DOHH2 (cell line): ENCODE data around the gene CDK14.

ENCODE experiments used
- EZH2phosphoT487 ChIP-seq: fragments of 200-600 bp; sonication (generic); IDR thresholded peaks from 2 replicates; pipeline ENCODE4 v1.6.1; 2017; ENCODE audit warnings: borderline replicate concordance, mild to moderate bottlenecking, antibody characterized with exemption, low read length, moderate library complexity, mixed read lengths
- TF ChIP-seq, protein P1 (sequence below): fragments of 200-600 bp; sonication (generic); IDR thresholded peaks from one replicate; pipeline ENCODE4 v1.5.1; 2014; ENCODE audit warnings: antibody characterized with exemption, mild to moderate bottlenecking, low read depth, low read length; ENCODE audit not compliant: poor library complexity, severe bottlenecking

DNA sequence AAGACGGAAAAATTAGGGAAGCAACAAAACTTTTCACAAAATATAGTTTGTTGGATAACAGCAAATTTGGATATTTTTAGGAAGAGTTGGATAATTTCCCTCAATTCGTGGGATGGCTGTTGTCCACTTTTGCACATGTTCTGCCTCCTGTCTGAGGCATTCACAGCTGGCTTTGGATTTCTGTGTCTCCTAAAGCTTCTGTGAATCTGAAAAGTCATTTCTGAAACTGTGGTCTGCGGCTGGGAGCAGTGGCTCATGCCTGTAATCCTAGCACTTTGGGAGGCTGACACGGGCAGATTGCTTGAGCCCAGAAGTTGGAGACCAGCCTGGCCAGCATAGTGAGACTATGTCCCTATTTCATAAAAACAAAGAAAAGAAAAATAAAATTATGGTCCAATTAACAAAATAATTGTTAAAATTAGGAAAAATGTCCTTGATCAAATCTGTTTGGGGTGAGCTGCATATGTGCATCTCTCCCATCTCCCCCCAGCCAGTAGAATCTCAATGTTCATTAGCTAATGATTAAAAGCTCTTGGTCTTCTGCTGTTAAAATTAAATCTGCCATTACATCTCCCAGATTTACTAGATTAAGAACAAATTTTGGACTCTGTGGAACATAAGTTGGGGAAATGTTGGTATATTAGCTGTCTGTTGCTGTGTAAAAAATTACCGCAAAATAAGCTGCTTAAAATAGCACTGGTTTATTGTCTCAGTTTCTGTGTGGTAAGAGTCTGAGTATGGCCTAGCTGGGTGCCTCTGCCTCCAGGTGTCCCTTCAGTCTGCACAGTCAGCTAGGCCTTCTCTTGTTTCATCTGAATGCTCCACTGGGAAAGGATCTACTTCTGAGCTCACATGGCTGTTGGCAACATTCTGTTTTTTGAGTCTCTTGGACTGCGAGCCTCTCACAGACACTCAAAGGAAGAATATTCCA lies 336.1 kb downstream of the CDK14 start:
- TF ChIP-seq, protein P1, sequence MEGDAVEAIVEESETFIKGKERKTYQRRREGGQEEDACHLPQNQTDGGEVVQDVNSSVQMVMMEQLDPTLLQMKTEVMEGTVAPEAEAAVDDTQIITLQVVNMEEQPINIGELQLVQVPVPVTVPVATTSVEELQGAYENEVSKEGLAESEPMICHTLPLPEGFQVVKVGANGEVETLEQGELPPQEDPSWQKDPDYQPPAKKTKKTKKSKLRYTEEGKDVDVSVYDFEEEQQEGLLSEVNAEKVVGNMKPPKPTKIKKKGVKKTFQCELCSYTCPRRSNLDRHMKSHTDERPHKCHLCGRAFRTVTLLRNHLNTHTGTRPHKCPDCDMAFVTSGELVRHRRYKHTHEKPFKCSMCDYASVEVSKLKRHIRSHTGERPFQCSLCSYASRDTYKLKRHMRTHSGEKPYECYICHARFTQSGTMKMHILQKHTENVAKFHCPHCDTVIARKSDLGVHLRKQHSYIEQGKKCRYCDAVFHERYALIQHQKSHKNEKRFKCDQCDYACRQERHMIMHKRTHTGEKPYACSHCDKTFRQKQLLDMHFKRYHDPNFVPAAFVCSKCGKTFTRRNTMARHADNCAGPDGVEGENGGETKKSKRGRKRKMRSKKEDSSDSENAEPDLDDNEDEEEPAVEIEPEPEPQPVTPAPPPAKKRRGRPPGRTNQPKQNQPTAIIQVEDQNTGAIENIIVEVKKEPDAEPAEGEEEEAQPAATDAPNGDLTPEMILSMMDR = no peak
- no peak for TF ChIP-seq EZH2phosphoT487
